Trophoblast cell (in vitro differentiated cells and primary cell): ENCODE measurements around the gene TSC22D2.

Experiments used
- DNase-seq, 2 donors: peaks; one replicate each; pipeline ENCODE4 v3.0.0-alpha.2; 2016
- H2AFZ ChIP-seq: 2 replicates; pipeline ENCODE4 v1.6.1; 2013; ENCODE audit warnings: low read length, moderate library complexity, mild to moderate bottlenecking; ENCODE audit not compliant: insufficient read depth, poor library complexity
- H2AK5ac ChIP-seq: 2 replicates; pipeline ENCODE4 v1.6.1; 2013; ENCODE audit warnings: mild to moderate bottlenecking, low read length
- H2BK120ac ChIP-seq: 2 replicates; pipeline ENCODE4 v1.6.1; 2013; ENCODE audit warnings: low read length, mild to moderate bottlenecking, moderate library complexity; ENCODE audit not compliant: insufficient read depth, poor library complexity
- H2BK12ac ChIP-seq: 2 replicates; pipeline ENCODE4 v1.6.1; 2013; ENCODE audit warnings: mild to moderate bottlenecking, low read length, moderate library complexity
- H2BK5ac ChIP-seq: 2 replicates; pipeline ENCODE4 v1.6.1; 2013; ENCODE audit warnings: low read length, low read depth, moderate library complexity, mild to moderate bottlenecking; ENCODE audit not compliant: poor library complexity
- H3K14ac ChIP-seq: 2 replicates; pipeline ENCODE4 v1.6.1; 2013; ENCODE audit warnings: mild to moderate bottlenecking, low read length
- H3K18ac ChIP-seq: 2 replicates; pipeline ENCODE4 v1.6.1; 2013; ENCODE audit warnings: mild to moderate bottlenecking, low read length
- H3K23ac ChIP-seq: 2 replicates; pipeline ENCODE4 v1.6.1; 2013; ENCODE audit warnings: low read length
- H3K27ac ChIP-seq: 2 replicates; pipeline ENCODE4 v1.5.1; 2013; ENCODE audit warnings: low read depth, mild to moderate bottlenecking, inconsistent platforms, low read length, moderate library complexity
- H3K27me3 ChIP-seq: 2 replicates; pipeline ENCODE4 v1.6.1; 2013; ENCODE audit warnings: inconsistent platforms, mild to moderate bottlenecking, low read length, moderate library complexity; ENCODE audit not compliant: insufficient read depth
- H3K36me3 ChIP-seq, 2 experiments: 1 replicate in 1 of 2; 2 replicates in 1 of 2; pipeline ENCODE4 v1.6.1; 2013; ENCODE audit warnings: low read length in 2 of 2, mild to moderate bottlenecking in 2 of 2, moderate library complexity in 1 of 2; ENCODE audit not compliant: insufficient read depth in 2 of 2, control insufficient read depth in 1 of 2
- H3K4ac ChIP-seq: 2 replicates; pipeline ENCODE4 v1.6.1; 2013; ENCODE audit warnings: low read depth, mild to moderate bottlenecking, low read length, moderate library complexity
- H3K4me1 ChIP-seq, 2 experiments: 1 replicate in 1 of 2; 2 replicates in 1 of 2; pipeline ENCODE4 v1.6.1; 2013; ENCODE audit warnings: low read length in 2 of 2, mild to moderate bottlenecking in 2 of 2, moderate library complexity in 1 of 2; ENCODE audit not compliant: insufficient read depth in 2 of 2, control insufficient read depth in 1 of 2
- H3K4me2 ChIP-seq: 2 replicates; pipeline ENCODE4 v1.6.1; 2013; ENCODE audit warnings: inconsistent platforms, mild to moderate bottlenecking, low read length, moderate library complexity
- H3K4me3 ChIP-seq: 2 replicates; pipeline ENCODE4 v1.5.1; 2013; ENCODE audit warnings: mild to moderate bottlenecking, low read depth, low read length, inconsistent platforms
- H3K79me1 ChIP-seq: one replicate; pipeline ENCODE4 v1.6.1; 2013; ENCODE audit warnings: low read length
- H3K79me2 ChIP-seq: 2 replicates; pipeline ENCODE4 v1.6.1; 2013; ENCODE audit warnings: low read length, mild to moderate bottlenecking; ENCODE audit not compliant: control insufficient read depth, insufficient read depth, poor library complexity
- H3K9ac ChIP-seq: 2 replicates; pipeline ENCODE4 v1.6.1; 2013; ENCODE audit warnings: mild to moderate bottlenecking, low read length
- H3K9me3 ChIP-seq: 2 replicates; pipeline ENCODE4 v1.6.1; 2013; ENCODE audit warnings: low read depth, mild to moderate bottlenecking, control low read depth, inconsistent platforms, low read length; ENCODE audit not compliant: insufficient read depth
- H4K12ac ChIP-seq: 2 replicates; pipeline ENCODE4 v1.6.1; 2013; ENCODE audit warnings: low read depth, mild to moderate bottlenecking, low read length, moderate library complexity
- H4K8ac ChIP-seq: 2 replicates; pipeline ENCODE4 v1.6.1; 2013; ENCODE audit warnings: low read depth, mild to moderate bottlenecking, low read length, moderate library complexity
- H4K91ac ChIP-seq: one replicate; pipeline ENCODE4 v1.6.1; 2013; ENCODE audit warnings: low read depth, mild to moderate bottlenecking, low read length, moderate library complexity
- WGBS: extraction: QIAGEN DNeasy Blood & Tissue Kit; methylation state at CpG from one replicate; pipeline ENCODE4 v1.1.7; 2013; ENCODE audit warnings: missing lambda C conversion rate; ENCODE audit not compliant: insufficient read length, insufficient coverage; ENCODE audit errors: extremely low coverage; 5-methylcytosine and 5-hydroxymethylcytosine counted together

TSC22D2 gene

GRCh38 chr3:150373234-150373875 lies 34.7 kb upstream of the TSC22D2 start:
- Histone ChIP-seq H3K4me2 (no peak overlapping the region), H3K4me3 (no peak overlapping the region), H3K27ac (no peak overlapping the region), H3K4ac (no peak overlapping the region), H3K36me3 (no peaks in the 10 kb centered on the region), H2AFZ (no peak overlapping the region), H3K79me1 (peaks cover 11% of the 10 kb centered on the region), H4K12ac (no peak overlapping the region), H3K18ac (no peak overlapping the region), H3K23ac (no peak overlapping the region), H2AK5ac (no peak overlapping the region), H3K27me3 (no peaks in the 10 kb centered on the region), H3K79me2 (no peaks in the 10 kb centered on the region), H3K4me1 (peaks cover 0 to 9% of the 10 kb centered on the region in 2 experiments), H2BK120ac (no peak overlapping the region), H3K9ac (no peak overlapping the region), H3K14ac (no peak overlapping the region), H3K9me3 (no peaks in the 10 kb centered on the region), H2BK5ac (no peak overlapping the region), H4K8ac (no peak overlapping the region), H4K91ac (no peak overlapping the region), H2BK12ac (no peak overlapping the region)
- no peak for DNase-seq
- WGBS: no CpG with 5 or more reads among the region's 4 CpGs

- no peak overlapping the region for H4K8ac ChIP-seq
- H3K79me1 ChIP-seq: peaks cover 8% of the 10 kb centered on the region
- no peak overlapping the region for H2AFZ ChIP-seq
- no peak overlapping the region for H3K9ac ChIP-seq
- H2BK5ac ChIP-seq: no peak overlapping the region
- H3K18ac ChIP-seq: no peak overlapping the region
- H3K79me2 ChIP-seq: no peaks in the 10 kb centered on the region
- H3K4me1 ChIP-seq: peaks cover 0 to 6% of the 10 kb centered on the region in 2 experiments
- H3K4me2 ChIP-seq: no peak overlapping the region
- no peak overlapping the region for H2BK12ac ChIP-seq
- no peaks in the 10 kb centered on the region for H3K36me3 ChIP-seq
- no peak overlapping the region for H3K4ac ChIP-seq
- no peak overlapping the region for H4K91ac ChIP-seq
- no peak for DNase-seq
- H3K4me3 ChIP-seq: no peak overlapping the region
- H3K14ac ChIP-seq: no peak overlapping the region
- no peak overlapping the region for H3K27ac ChIP-seq
- H3K23ac ChIP-seq: no peak overlapping the region
- no peaks in the 10 kb centered on the region for H3K27me3 ChIP-seq
- no peak overlapping the region for H2BK120ac ChIP-seq
- H4K12ac ChIP-seq: no peak overlapping the region
- no peak overlapping the region for H2AK5ac ChIP-seq
- H3K9me3 ChIP-seq: no peaks in the 10 kb centered on the region
Measured at GRCh38 chr3:150374975-150375374, 33.1 kb upstream of the TSC22D2 start.

- no peak overlapping the region for H3K18ac ChIP-seq
- no peaks in the 10 kb centered on the region for H3K79me2 ChIP-seq
- H2BK120ac ChIP-seq: no peak overlapping the region
- no peak overlapping the region for H4K8ac ChIP-seq
- no peak overlapping the region for H3K4me3 ChIP-seq
- H3K79me1 ChIP-seq: peaks cover 6% of the 10 kb centered on the region
- no peak overlapping the region for H2AK5ac ChIP-seq
- H3K23ac ChIP-seq: no peak overlapping the region
- DNase-seq: peak in 1 of 2 donors; percentile 22
- H3K27me3 ChIP-seq: no peaks in the 10 kb centered on the region
- H3K9me3 ChIP-seq: no peaks in the 10 kb centered on the region
- no peak overlapping the region for H3K4me2 ChIP-seq
- H3K4ac ChIP-seq: no peak overlapping the region
- H2AFZ ChIP-seq: no peak overlapping the region
- no peak overlapping the region for H2BK5ac ChIP-seq
- H2BK12ac ChIP-seq: no peak overlapping the region
- H3K27ac ChIP-seq: no peak overlapping the region
- H4K91ac ChIP-seq: no peak overlapping the region
- H3K4me1 ChIP-seq: peaks cover 0 to 3% of the 10 kb centered on the region in 2 experiments
- WGBS: no CpG with 5 or more reads among the region's 3 CpGs
- H3K36me3 ChIP-seq: no peaks in the 10 kb centered on the region
- no peak overlapping the region for H4K12ac ChIP-seq
- H3K9ac ChIP-seq: no peak overlapping the region
- no peak overlapping the region for H3K14ac ChIP-seq
Measured at GRCh38 chr3:150376001-150376848, 31.9 kb upstream of the TSC22D2 start.

- no peak overlapping the region for H2BK120ac ChIP-seq
- H3K4me2 ChIP-seq: no peak overlapping the region
- no peaks in the 10 kb centered on the region for H3K4me1 ChIP-seq
- no peaks in the 10 kb centered on the region for H3K36me3 ChIP-seq
- no peak overlapping the region for H2AFZ ChIP-seq
- H4K8ac ChIP-seq: no peak overlapping the region
- peaks cover under 1% of the 10 kb centered on the region for H3K79me1 ChIP-seq
- no peak overlapping the region for H3K9ac ChIP-seq
- H4K91ac ChIP-seq: no peak overlapping the region
- H3K27ac ChIP-seq: no peak overlapping the region
- no peaks in the 10 kb centered on the region for H3K9me3 ChIP-seq
- H2BK12ac ChIP-seq: no peak overlapping the region
- H2BK5ac ChIP-seq: no peak overlapping the region
- no peak overlapping the region for H2AK5ac ChIP-seq
- no peak overlapping the region for H4K12ac ChIP-seq
- H3K23ac ChIP-seq: no peak overlapping the region
- no peak overlapping the region for H3K4me3 ChIP-seq
- H3K14ac ChIP-seq: no peak overlapping the region
- H3K27me3 ChIP-seq: no peaks in the 10 kb centered on the region
- H3K4ac ChIP-seq: no peak overlapping the region
- no peaks in the 10 kb centered on the region for H3K79me2 ChIP-seq
- no peak for DNase-seq
- no peak overlapping the region for H3K18ac ChIP-seq
- no CpG with 5 or more reads among the region's 1 CpG for whole genome bisulfite sequencing
Measured at GRCh38 chr3:150377601-150378300, 30.3 kb upstream of the TSC22D2 start.
